K562 (cell line): Measurements from ENCODE around the gene MAPK13. TPM values are rescaled to one million over a fixed set of nuclear protein-coding genes. Genes with fewer than 3 reads are reported as not detected.

Experiments used
- ATAC-seq: fragments of 200-7000 bp; cut with Tn5 transposase; 3 replicates; pipeline ENCODE4 v1.9.1; 2020; ENCODE audit warnings: moderate library complexity
- BruUV-seq: library from RNA; stranded (reverse); fragments of 400-500 nt; replicated peaks from 2 replicates; lab custom pipeline; 2021; lab: Mats Ljungman, UMichigan
- CTCF ChIA-PET: fragments of 300-600 bp; formaldehyde crosslinking; extraction: SDS; loops from one replicate; lab custom pipeline; 2021; ENCODE audit warnings: low intra/inter-chr PET ratio; lab: Yijun Ruan, JAX
- POLR2A ChIA-PET: fragments of 300-600, 350-650 bp; sonication (Branson Sonifier 250); formaldehyde crosslinking; extraction: SDS; loops from one replicate; lab custom pipeline; 2021; ENCODE audit warnings: antibody characterized with exemption, inconsistent platforms; lab: Yijun Ruan, JAX
- DNase-seq, 4 experiments: peaks; one replicate each; pipeline versions ENCODE4 v3.0.0 to v3.0.0-alpha.2; 2011 to 2018; ENCODE audit warnings: low spot score in 3 of 4, mixed read lengths in 3 of 4; ENCODE audit errors: extremely low read depth in 1 of 4
- FAIRE-seq: peaks from 2 replicates; lab custom pipeline; 2011; peaks lifted over from hg19 to GRCh38; lab: Jason Lieb, UNC
- H2AFZ ChIP-seq: 2 replicates; pipeline ENCODE4 v1.6.0; 2011; ENCODE audit warnings: low read depth, low read length, control low read depth, inconsistent platforms
- H3K27ac ChIP-seq: fragments of 200-600 bp; 3 replicates; pipeline ENCODE4 v1.8.0; 2011; ENCODE audit warnings: low read depth, mild to moderate bottlenecking, control low read depth, inconsistent platforms, low read length, moderate library complexity, mixed read lengths; ENCODE audit errors: extremely low read depth
- H3K27me3 ChIP-seq, 2 experiments: fragments of 300-600 bp in 1 of 2; 2 replicates in 1 of 2; 3 replicates in 1 of 2; pipeline versions ENCODE4 v1.6.0 to v1.8.0; 2011; ENCODE audit warnings: inconsistent platforms in 2 of 2, low read length in 2 of 2, mild to moderate bottlenecking in 1 of 2, mixed read lengths in 1 of 2, moderate library complexity in 1 of 2; ENCODE audit not compliant: control insufficient read depth in 2 of 2, insufficient read depth in 2 of 2
- H3K36me3 ChIP-seq: fragments of 300-600 bp; 3 replicates; pipeline ENCODE4 v1.8.0; 2011; ENCODE audit warnings: mild to moderate bottlenecking, low read length, inconsistent platforms; ENCODE audit not compliant: control insufficient read depth, insufficient read depth
- H3K4me1 ChIP-seq, 2 experiments: fragments of 200-600 bp in 1 of 2; replicated peaks in 1 of 2; 2 replicates in 1 of 2; 3 replicates in 1 of 2; pipeline versions ENCODE4 v1.5.1 to v1.8.0; 2011; ENCODE audit warnings: inconsistent platforms in 2 of 2, low read length in 2 of 2, mild to moderate bottlenecking in 1 of 2, mixed read lengths in 1 of 2, moderate library complexity in 1 of 2; ENCODE audit not compliant: control insufficient read depth in 2 of 2, insufficient read depth in 2 of 2
- H3K4me2 ChIP-seq: 2 replicates; pipeline ENCODE4 v1.6.1; 2011; ENCODE audit warnings: low read length, control low read depth, inconsistent platforms, mixed read lengths; ENCODE audit not compliant: insufficient read depth
- H3K4me3 ChIP-seq: fragments of 200-600 bp; sonication (generic), shearing (Covaris generic); 2 replicates; pipeline ENCODE4 v1.5.1; 2016; ENCODE audit warnings: control low read depth, inconsistent platforms
- H3K79me2 ChIP-seq: fragments of 200-600 bp; 3 replicates; pipeline ENCODE4 v1.8.0; 2011; ENCODE audit warnings: low read length, inconsistent platforms; ENCODE audit not compliant: control insufficient read depth, insufficient read depth
- H3K9ac ChIP-seq, 2 experiments: 2 replicates each; pipeline versions ENCODE4 v1.6.0 to v1.6.1; 2011; ENCODE audit warnings: low read depth in 2 of 2, low read length in 2 of 2, control low read depth in 1 of 2, inconsistent platforms in 1 of 2, mild to moderate bottlenecking in 1 of 2, mixed read lengths in 1 of 2; ENCODE audit not compliant: insufficient read depth in 1 of 2
- H3K9me1 ChIP-seq: one replicate; pipeline ENCODE4 v1.6.0; 2011; ENCODE audit warnings: inconsistent platforms, mild to moderate bottlenecking, low read length, moderate library complexity; ENCODE audit not compliant: control insufficient read depth, insufficient read depth
- H3K9me3 ChIP-seq: replicated peaks from 2 replicates; pipeline ENCODE4 v1.5.1; 2011; ENCODE audit warnings: low read depth, low read length, inconsistent platforms; ENCODE audit not compliant: control insufficient read depth, insufficient read depth
- H4K20me1 ChIP-seq: replicated peaks from 2 replicates; pipeline ENCODE4 v1.6.1; 2011; ENCODE audit warnings: low read length, inconsistent platforms, mixed read lengths; ENCODE audit not compliant: control insufficient read depth, insufficient read depth
- ETV6 ChIP-seq, 3 experiments: fragments of 150-350 bp in 1 of 3; sonication (generic) in 1 of 3; formaldehyde crosslinking in 1 of 3; IDR thresholded peaks; 2 replicates each; pipeline versions ENCODE4 v1.6.1 to v1.8.0; 2014 to 2022; ENCODE audit warnings: borderline replicate concordance in 2 of 3, low read depth in 2 of 3, antibody characterized with exemption in 1 of 3, low read length in 1 of 3, mild to moderate bottlenecking in 1 of 3, missing genetic modification reagents in 1 of 3
- GTF2A2 ChIP-seq: IDR thresholded peaks from 2 replicates; pipeline ENCODE4 v1.6.1; 2016; ENCODE audit warnings: mild to moderate bottlenecking, missing genetic modification characterization, missing compliant biosample characterization
- RUNX1 ChIP-seq: sonication (generic); IDR thresholded peaks from 2 replicates; pipeline ENCODE4 v1.6.1; 2016; ENCODE audit warnings: antibody characterized with exemption, low read depth
- SRSF7 ChIP-seq: fragments of 200-400 bp; formaldehyde crosslinking; optimal IDR thresholded peaks from 2 replicates; pipeline ENCODE3; 2017; ENCODE audit warnings: mild to moderate bottlenecking, low read depth, low read length
- ZBED1 ChIP-seq: IDR thresholded peaks from 2 replicates; pipeline ENCODE4 v1.6.1; 2014
- WGBS: fragments of 100-300 bp; shearing (Covaris generic); methylation state at CpG from one replicate; pipeline ENCODE4 v1.1.6; 2016; ENCODE audit warnings: low coverage, mixed read lengths; ENCODE audit not compliant: insufficient coverage; ENCODE audit errors: missing lambda C conversion rate; 5-methylcytosine and 5-hydroxymethylcytosine counted together
- in situ Hi-C: fragments of 300-500 bp; cut with MboI; formaldehyde crosslinking; loops from 4 replicates; pipeline ENCODE4 v1.15.0; 2018; ENCODE audit warnings: inconsistent platforms, mixed read lengths
- intact Hi-C: fragments of 100-400 bp; cut with micrococcal nuclease; formaldehyde crosslinking; loops from 2 replicates; pipeline ENCODE4 v1.14.2; 2022
- polyA plus RNA-seq, 8 experiments: library from polyadenylated mRNA; depleted of rRNA in 4 of 8; stranded (reverse) in 5 of 8; unstranded in 3 of 8; fragments of >200 nt; fragmentation: Nextera tagmentation in 2 of 8; fragmentation: Illumina TruSeq in 1 of 8; extraction: Ambion mirVana in 2 of 8; extraction: Trizol in 1 of 8; gene quantifications; 2 replicates each; pipeline versions ENCODE4 v1.2.1 to v1.2.3, GENCODE V29; 2011 to 2014; ENCODE audit warnings: inconsistent platforms in 1 of 8, missing spikeins in 1 of 8
- total RNA-seq, 7 experiments: library from RNA; depleted of rRNA in 6 of 7; stranded (reverse); fragments of >200 nt in 6 of 7; fragmentation: Illumina TruSeq in 2 of 7; extraction: Trizol in 2 of 7; gene quantifications; 2 replicates each; pipeline versions ENCODE4 v1.2.1 to v1.2.3, GENCODE V29; 2011 to 2021; ENCODE audit warnings: low replicate concordance in 1 of 7
- TF ChIP-seq, protein P1 (sequence below): fragments of 250-450 bp; sonication (Bioruptor Pico); IDR thresholded peaks from 2 replicates; pipeline ENCODE4 v1.6.1; 2021; ENCODE audit warnings: mild to moderate bottlenecking
- TF ChIP-seq, protein P2 (sequence below): fragments of 250-450 bp; sonication (Bioruptor Pico); IDR thresholded peaks from 2 replicates; pipeline ENCODE4 v1.8.0; 2022; ENCODE audit warnings: moderate library complexity, mild to moderate bottlenecking, inconsistent platforms

The MAPK13 gene
- total and polyA plus RNA-seq, 9 of the 15 experiments (the other 6 are each of a cell fraction or from before 2014, with no cell fraction given), result 0.03 to 2.3 (median 0.48) TPM; not detected in 1

DNA sequence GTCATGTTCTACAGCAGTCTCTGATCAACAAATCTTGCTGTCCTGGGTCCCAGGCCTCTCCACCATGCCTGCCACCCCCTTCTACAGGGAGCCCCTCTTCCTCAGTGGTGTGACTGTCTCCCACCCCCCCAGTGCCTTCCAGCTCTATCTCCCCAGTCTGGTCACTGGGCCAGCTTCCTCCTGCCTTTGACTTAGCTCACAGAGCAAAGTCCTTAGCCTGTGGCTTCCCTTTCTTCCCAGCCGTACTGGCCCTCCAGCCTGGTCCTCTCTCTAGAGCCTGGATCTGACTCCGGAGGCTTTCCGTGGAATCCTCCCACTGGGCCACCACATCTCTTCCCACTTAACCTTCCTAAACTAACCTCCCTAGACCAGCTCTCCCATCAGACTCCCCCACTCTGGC, 17.0 kb downstream of the MAPK13 start:
- H3K4me3 ChIP-seq, result no peak overlapping the region
- no peak overlapping the region for H3K4me2 ChIP-seq
- intact Hi-C loops, result no loop called here
- no peak for TF ChIP-seq ETV6 (IDR thresholded peaks at IDR 0.05; ENCODE audit: borderline replicate concordance in 1 of 2, low read depth in 2 of 2, low read length in 1 of 2)
- TF ChIP-seq ETV6 (CRISPR knock-in tag; IDR thresholded peaks at IDR 0.05; ENCODE audit: borderline replicate concordance), result no peak
- TF ChIP-seq, protein P1, sequence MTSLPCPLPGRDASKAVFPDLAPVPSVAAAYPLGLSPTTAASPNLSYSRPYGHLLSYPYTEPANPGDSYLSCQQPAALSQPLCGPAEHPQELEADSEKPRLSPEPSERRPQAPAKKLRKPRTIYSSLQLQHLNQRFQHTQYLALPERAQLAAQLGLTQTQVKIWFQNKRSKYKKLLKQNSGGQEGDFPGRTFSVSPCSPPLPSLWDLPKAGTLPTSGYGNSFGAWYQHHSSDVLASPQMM (CRISPR knock-in tag), result no peak
- no peak for TF ChIP-seq ZBED1
- no peak for TF ChIP-seq RUNX1
- TF ChIP-seq SRSF7, result no peak
- no peak for TF ChIP-seq GTF2A2
- TF ChIP-seq, protein P2, sequence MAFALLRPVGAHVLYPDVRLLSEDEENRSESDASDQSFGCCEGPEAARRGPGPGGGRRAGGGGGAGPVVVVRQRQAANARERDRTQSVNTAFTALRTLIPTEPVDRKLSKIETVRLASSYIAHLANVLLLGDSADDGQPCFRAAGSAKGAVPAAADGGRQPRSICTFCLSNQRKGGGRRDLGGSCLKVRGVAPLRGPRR, result no peak
- no peaks in the 10 kb centered on the region for H3K9me1 ChIP-seq
- H3K36me3 ChIP-seq, result no peaks in the 10 kb centered on the region
- in situ Hi-C loops, result no loop called here
- H3K27ac ChIP-seq, result no peak overlapping the region
- H3K9ac ChIP-seq, result no peak overlapping the region; a peak in 1 of 4 replicates
- H4K20me1 ChIP-seq, result 0 out of 2 replicates have a peak, but pooled peaks cover 4% of the 10 kb centered on the region
- POLR2A ChIA-PET, result interaction anchor here (0.7 to 0.9 kb wide), 3 partner anchors 14 to 29 kb away, joined by 3 to 5 read pairs (median 3); no protein-coding TSS in a partner anchor
- H3K27me3 ChIP-seq, result peaks cover 11 to 21% of the 10 kb centered on the region in 2 experiments
- ATAC-seq (no peak), DNase-seq (peak in 1 of 4 experiments; percentile 5), FAIRE-seq (no peak)
- H3K4me1 ChIP-seq, result no peaks in the 10 kb centered on the region; a peak in 1 of 5 replicates
- 3% methylated on average over 3 of the region's 3 CpGs for WGBS
- H3K9me3 ChIP-seq, result no peaks in the 10 kb centered on the region
- no TSS peak for BruUV-seq
- no peak overlapping the region for H2AFZ ChIP-seq
- H3K79me2 ChIP-seq, result no peaks in the 10 kb centered on the region
- CTCF ChIA-PET, result no interaction called here
